Activated CD8-positive, alpha-beta memory T cell treated with anti-CD3 and anti-CD28 coated beads, Interleukin-2, amount 10 ng/mL, durations not matched to agents 7 days and 5 days (primary cell): Measurements from ENCODE around the gene ERN1. TPM values are rescaled to one million over a fixed set of nuclear protein-coding genes. Genes with fewer than 3 reads are reported as not detected.

Experiments used
- ATAC-seq: fragments of 150-1000 bp; cut with Tn5 transposase; one replicate; pipeline ENCODE4 v1.10.0; 2021; ENCODE audit warnings: moderate library complexity
- CTCF ChIA-PET: fragments of 350-600 bp; sonication (Branson Sonifier 250); formaldehyde crosslinking; loops from one replicate; lab custom pipeline; 2021; ENCODE audit warnings: antibody characterized with exemption; lab: Charles Lee
- DNase-seq: peaks from one replicate; pipeline ENCODE4 v3.0.0-alpha.2; 2020
- H3K27ac Mint-ChIP-seq: one replicate; pipeline ENCODE4 v1.8.0; 2021; ENCODE audit warnings: mild to moderate bottlenecking, mixed read lengths
- H3K27me3 Mint-ChIP-seq: one replicate; pipeline ENCODE4 v1.8.0; 2021; ENCODE audit warnings: mixed read lengths
- H3K36me3 Mint-ChIP-seq: one replicate; pipeline ENCODE4 v1.8.0; 2021; ENCODE audit warnings: mild to moderate bottlenecking, mixed read lengths
- H3K4me1 Mint-ChIP-seq: one replicate; pipeline ENCODE4 v1.8.0; 2021; ENCODE audit warnings: mixed read lengths
- H3K4me3 Mint-ChIP-seq: one replicate; pipeline ENCODE4 v1.8.0; 2021; ENCODE audit warnings: mild to moderate bottlenecking, moderate library complexity, mixed read lengths
- H3K9me3 Mint-ChIP-seq: one replicate; pipeline ENCODE4 v1.8.0; 2022; ENCODE audit warnings: low read depth, mixed read lengths
- total RNA-seq, 2 experiments: library from RNA; stranded (reverse); gene quantifications; one replicate each; pipeline ENCODE4 v1.2.3, GENCODE V29; 2021

The ERN1 gene
- total RNA-seq, 2 experiments from 2014 or later, result 21.7 to 22.9 TPM

DNA sequence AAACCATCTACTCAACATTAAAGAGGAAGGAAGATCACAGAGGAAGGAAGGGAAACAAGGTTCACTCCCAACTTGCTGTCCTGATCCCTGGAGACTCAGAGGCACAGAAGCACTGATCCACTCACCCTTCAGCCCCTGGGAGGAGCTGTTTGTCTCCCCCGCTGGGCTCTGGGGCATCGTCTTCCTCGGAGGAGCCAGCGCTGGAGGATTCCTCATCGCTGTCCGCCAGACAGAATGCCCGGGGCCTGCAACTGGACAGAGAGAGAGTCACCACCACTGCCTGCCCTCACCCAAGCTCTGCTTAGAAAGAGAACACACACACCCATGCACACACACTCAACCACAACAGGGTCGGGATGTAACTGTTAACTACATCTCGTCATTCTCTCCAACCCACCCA is 24.8 kb upstream of the ERN1 start:
- Mint-ChIP-seq H3K9me3 (no peaks in the 10 kb centered on the region), H3K4me1 (no peaks in the 10 kb centered on the region), H3K27me3 (no peaks in the 10 kb centered on the region), H3K27ac (no peak overlapping the region), H3K36me3 (peaks cover 2% of the 10 kb centered on the region), H3K4me3 (no peak overlapping the region)
- DNase-seq (no peak), ATAC-seq (no peak)
- CTCF ChIA-PET, result interaction anchor here (1.2 kb wide), 1 partner anchor 136 kb away, joined by 3 read pairs; no protein-coding TSS in a partner anchor

DNA sequence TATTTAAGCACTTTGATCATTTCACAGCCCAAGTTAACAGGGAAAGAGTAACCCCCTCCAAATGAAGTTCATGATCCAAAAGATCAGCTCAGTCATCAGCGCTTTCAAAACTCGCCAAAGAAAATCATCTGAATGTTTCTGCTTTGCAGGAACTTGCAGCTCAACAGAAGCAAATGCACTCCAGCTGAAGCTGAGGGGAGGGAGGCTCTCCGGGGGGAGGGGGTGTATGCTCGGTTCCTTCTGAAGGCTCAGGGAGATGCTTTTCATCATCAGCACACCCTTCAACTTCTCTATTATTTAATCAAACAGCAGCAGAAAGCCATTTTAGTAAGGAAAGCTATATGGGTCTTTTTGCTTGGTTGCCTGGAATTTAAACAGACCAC is 24.4 kb upstream of the ERN1 start:
- DNase-seq, result no peak
- H3K27ac Mint-ChIP-seq, result no peak overlapping the region
- no peaks in the 10 kb centered on the region for H3K9me3 Mint-ChIP-seq
- H3K36me3 Mint-ChIP-seq, result peaks cover 2% of the 10 kb centered on the region
- H3K27me3 Mint-ChIP-seq, result no peaks in the 10 kb centered on the region
- H3K4me1 Mint-ChIP-seq, result no peaks in the 10 kb centered on the region
- CTCF ChIA-PET, result interaction anchor here (1.0 to 1.2 kb wide), 3 partner anchors 20 to 137 kb away, joined by 3 to 4 read pairs (median 3); no protein-coding TSS in a partner anchor
- H3K4me3 Mint-ChIP-seq, result no peak overlapping the region
- ATAC-seq, result no peak

DNA sequence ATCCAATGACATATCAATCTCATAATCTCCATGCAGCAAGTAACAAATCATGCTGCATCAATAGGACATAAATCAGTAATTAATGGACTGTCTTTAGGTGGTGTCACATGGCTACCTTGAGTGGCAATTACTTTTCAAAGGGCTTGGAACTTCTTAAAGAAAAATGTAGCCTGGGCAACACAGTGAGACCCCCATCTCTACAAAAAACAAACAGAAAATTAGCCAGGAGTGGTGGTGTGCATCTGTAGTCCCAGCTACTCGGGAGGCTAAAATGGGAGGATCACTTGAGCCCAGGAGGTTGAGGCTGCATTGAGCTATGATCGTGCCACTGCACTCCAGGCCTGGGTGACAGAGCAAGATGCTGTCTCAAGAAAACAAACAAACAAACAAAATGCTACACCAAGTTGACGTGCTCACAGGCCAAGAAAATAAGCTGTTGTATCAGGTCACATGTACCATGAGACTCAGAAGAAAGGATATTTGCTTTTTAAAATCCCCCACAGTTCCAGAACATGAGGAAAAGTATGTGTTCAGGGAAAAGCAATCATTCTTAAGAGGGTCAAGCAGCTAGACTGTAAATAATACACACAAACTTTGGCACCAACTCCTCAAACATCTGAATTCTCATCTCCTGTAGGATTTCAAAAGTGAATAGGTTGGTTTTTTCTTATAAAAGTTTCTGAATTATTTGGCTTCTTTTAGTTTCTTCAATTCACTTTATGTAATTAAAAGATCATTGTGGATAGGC is 23.8 kb upstream of the ERN1 start:
- Mint-ChIP-seq H3K4me1 (no peaks in the 10 kb centered on the region), H3K27ac (no peak overlapping the region), H3K9me3 (no peaks in the 10 kb centered on the region), H3K27me3 (no peaks in the 10 kb centered on the region), H3K4me3 (no peak overlapping the region), H3K36me3 (peaks cover 3% of the 10 kb centered on the region)
- CTCF ChIA-PET, result interaction anchor here (0.6 to 1.2 kb wide), 4 partner anchors 20 to 1455 kb away, joined by 3 to 4 read pairs (median 3); no protein-coding TSS in a partner anchor
- ATAC-seq (no peak), DNase-seq (peak; percentile 18)

DNA sequence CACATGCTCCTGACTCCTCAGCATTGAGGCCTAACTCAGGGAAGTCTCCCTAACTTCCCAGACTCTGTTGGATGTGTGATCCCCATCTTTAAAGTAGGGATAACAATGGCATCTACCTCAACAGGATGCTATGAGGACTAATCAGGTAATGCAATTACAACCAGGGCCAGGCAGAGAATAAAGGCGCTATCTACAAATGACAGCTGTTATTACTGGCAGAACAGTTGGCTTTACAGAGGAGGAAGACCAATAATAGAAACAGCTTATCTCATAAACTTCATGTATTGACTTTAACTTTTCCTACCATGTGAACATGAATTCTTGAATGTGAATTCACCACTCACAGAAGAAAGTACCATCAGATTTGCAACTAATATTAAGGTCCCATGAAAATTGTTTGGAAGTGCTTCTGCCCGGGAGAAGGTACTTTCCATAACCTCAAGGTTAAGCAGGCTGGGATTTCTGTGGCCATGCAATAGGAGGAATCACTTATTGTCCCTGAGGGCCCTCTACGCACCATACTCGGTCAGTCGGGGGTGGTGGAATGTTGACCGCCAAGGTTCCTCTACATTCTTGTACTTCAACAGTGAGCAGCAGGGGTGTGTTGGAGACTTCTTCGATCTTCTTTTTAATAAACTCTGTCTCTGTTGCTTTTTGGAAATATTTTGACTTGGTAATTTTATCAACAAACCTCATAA is 22.6 kb upstream of the ERN1 start:
- no peaks in the 10 kb centered on the region for H3K27me3 Mint-ChIP-seq
- H3K27ac Mint-ChIP-seq, result no peak overlapping the region
- ATAC-seq, result no peak
- DNase-seq, result no peak
- peaks cover 8% of the 10 kb centered on the region for H3K4me1 Mint-ChIP-seq
- CTCF ChIA-PET, result interaction anchor here (0.6 kb wide), 2 partner anchors 158 to 685 kb away, joined by 3 read pairs; no protein-coding TSS in a partner anchor
- H3K4me3 Mint-ChIP-seq, result no peak overlapping the region
- peaks cover 15% of the 10 kb centered on the region for H3K36me3 Mint-ChIP-seq
- no peaks in the 10 kb centered on the region for H3K9me3 Mint-ChIP-seq

GRCh38 chr17:64151016-64151368 is 21.0 kb upstream of the ERN1 start:
- peak; percentile 33 for DNase-seq
- Mint-ChIP-seq H3K27me3 (no peaks in the 10 kb centered on the region), H3K27ac (no peak overlapping the region), H3K36me3 (peaks cover 27% of the 10 kb centered on the region), H3K4me1 (peaks cover 18% of the 10 kb centered on the region), H3K9me3 (no peaks in the 10 kb centered on the region), H3K4me3 (no peak overlapping the region)
- CTCF ChIA-PET, result no interaction called here
- no peak for ATAC-seq

- Mint-ChIP-seq H3K4me3 (no peak overlapping the region), H3K27me3 (no peaks in the 10 kb centered on the region), H3K36me3 (peaks cover 27% of the 10 kb centered on the region), H3K9me3 (no peaks in the 10 kb centered on the region), H3K4me1 (peaks cover 18% of the 10 kb centered on the region), H3K27ac (peak overlapping the region; percentile 9)
- DNase-seq (peak; percentile 38), ATAC-seq (no peak)
- CTCF ChIA-PET, result interaction anchor here (0.8 to 1.3 kb wide), 2 partner anchors 113 to 131 kb away, joined by 3 to 5 read pairs; partner anchors contain the start of gene TEX2
Measured at GRCh38 chr17:64150237-64151015, 20.5 kb upstream of the ERN1 start.

- Mint-ChIP-seq H3K9me3 (no peaks in the 10 kb centered on the region), H3K4me3 (no peak overlapping the region), H3K27ac (no peak overlapping the region), H3K4me1 (peaks cover 25% of the 10 kb centered on the region), H3K36me3 (peaks cover 27% of the 10 kb centered on the region), H3K27me3 (no peaks in the 10 kb centered on the region)
- no peak for DNase-seq
- no peak for ATAC-seq
- CTCF ChIA-PET, result interaction anchor here (0.6 to 4.2 kb wide), 10 partner anchors 16 to 246 kb away, joined by 3 to 26 read pairs (median 4); no protein-coding TSS in a partner anchor
Measured at GRCh38 chr17:64149196-64149595, 19.3 kb upstream of the ERN1 start.

DNA sequence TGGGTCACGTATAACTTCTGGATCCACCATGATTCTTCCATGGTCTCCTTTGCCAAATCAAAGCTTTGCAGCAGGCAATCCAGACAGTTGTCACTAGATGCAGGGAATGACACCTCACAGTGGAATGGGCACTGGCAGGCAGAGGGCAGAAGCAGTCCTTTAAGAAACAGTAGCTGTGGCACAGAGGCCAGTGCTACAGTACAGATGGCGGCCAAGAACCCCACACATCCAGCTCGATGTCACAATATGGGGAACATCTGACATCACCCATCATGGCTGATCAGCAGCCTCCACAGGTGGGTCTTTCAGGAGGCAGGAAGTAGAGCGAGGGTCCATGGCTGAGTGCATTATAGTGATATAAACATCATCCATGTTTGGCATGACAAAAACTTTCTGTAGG is 18.8 kb upstream of the ERN1 start:
- Mint-ChIP-seq H3K9me3 (no peaks in the 10 kb centered on the region), H3K4me3 (no peak overlapping the region), H3K4me1 (peaks cover 25% of the 10 kb centered on the region), H3K36me3 (peaks cover 27% of the 10 kb centered on the region), H3K27me3 (no peaks in the 10 kb centered on the region), H3K27ac (peak overlapping the region; percentile 66)
- DNase-seq, result no peak
- CTCF ChIA-PET, result interaction anchor here (0.9 to 4.2 kb wide), 8 partner anchors 15 to 245 kb away, joined by 3 to 26 read pairs (median 4); no protein-coding TSS in a partner anchor
- ATAC-seq, result no peak

GRCh38 chr17:64148017-64148631 is 18.2 kb upstream of the ERN1 start:
- Mint-ChIP-seq H3K4me1 (peaks cover 25% of the 10 kb centered on the region), H3K27ac (peak overlapping the region; percentile 66), H3K9me3 (no peaks in the 10 kb centered on the region), H3K36me3 (peaks cover 27% of the 10 kb centered on the region), H3K27me3 (no peaks in the 10 kb centered on the region), H3K4me3 (peak overlapping the region; percentile 20)
- CTCF ChIA-PET, result interaction anchor here (1.0 to 4.5 kb wide), 7 partner anchors 15 to 245 kb away, joined by 3 to 31 read pairs (median 5); no protein-coding TSS in a partner anchor
- ATAC-seq (no peak), DNase-seq (no peak)

GRCh38 chr17:64147110-64148016 is 17.4 kb upstream of the ERN1 start:
- no peak for DNase-seq
- H3K36me3 Mint-ChIP-seq, result peaks cover 27% of the 10 kb centered on the region
- peaks cover 25% of the 10 kb centered on the region for H3K4me1 Mint-ChIP-seq
- H3K27ac Mint-ChIP-seq, result peak overlapping the region; percentile 34
- ATAC-seq, result no peak
- CTCF ChIA-PET, result interaction anchor here (1.3 to 4.5 kb wide), 4 partner anchors 14 to 299 kb away, joined by 3 to 31 read pairs (median 18); no protein-coding TSS in a partner anchor
- peak overlapping the region; percentile 20 for H3K4me3 Mint-ChIP-seq
- H3K27me3 Mint-ChIP-seq, result no peaks in the 10 kb centered on the region
- no peaks in the 10 kb centered on the region for H3K9me3 Mint-ChIP-seq

- CTCF ChIA-PET, result interaction anchor here (0.6 to 5.8 kb wide), 17 partner anchors 13 to 298 kb away, joined by 3 to 56 read pairs (median 4); partner anchors contain the start of genes ERN1 and TEX2
- H3K27me3 Mint-ChIP-seq, result no peaks in the 10 kb centered on the region
- ATAC-seq, result peak; percentile 11
- no peak overlapping the region for H3K27ac Mint-ChIP-seq
- peaks cover 25% of the 10 kb centered on the region for H3K4me1 Mint-ChIP-seq
- peak; percentile 63 for DNase-seq
- no peak overlapping the region for H3K4me3 Mint-ChIP-seq
- peaks cover 27% of the 10 kb centered on the region for H3K36me3 Mint-ChIP-seq
- no peaks in the 10 kb centered on the region for H3K9me3 Mint-ChIP-seq
Measured at GRCh38 chr17:64146418-64147109, 16.6 kb upstream of the ERN1 start.
